ENCODE measurements around the gene RPL36AL. TPM values are rescaled to one million over a fixed set of nuclear protein-coding genes. Genes with fewer than 3 reads are reported as not detected.

The RPL36AL gene
- total RNA-seq, 2 donors from 2014 or later = 170 to 176 TPM

DNA sequence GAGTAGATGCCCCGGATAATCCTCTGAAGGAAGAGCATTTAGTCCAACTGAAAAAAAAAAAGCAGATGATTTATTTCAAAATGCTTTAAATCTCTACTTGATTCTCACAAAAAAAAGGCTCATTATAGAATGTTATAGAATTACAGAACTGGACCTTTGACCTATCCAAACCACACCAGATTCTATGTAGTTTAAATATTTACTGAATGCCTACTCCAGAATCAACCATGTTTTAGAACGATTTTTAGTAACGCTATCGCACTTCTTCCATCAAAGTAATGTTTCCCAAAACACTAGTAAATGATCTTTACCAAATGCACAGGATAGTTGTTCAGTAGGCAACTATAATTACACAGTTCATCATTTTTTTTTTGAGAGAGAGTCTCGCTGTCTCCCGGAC lies 36.8 kb downstream of the RPL36AL start:
- intact Hi-C loops (cut with DNase I) = no loop called here
- H3K27ac ChIP-seq = no peak overlapping the region
- 85% methylated on average over 6 of the region's 6 CpGs for WGBS
- no peak for TF ChIP-seq POLR2AphosphoS5 (IDR thresholded peaks at IDR 0.05)
- no peak for TF ChIP-seq POLR2A (IDR thresholded peaks at IDR 0.05)
- TF ChIP-seq, protein P1, sequence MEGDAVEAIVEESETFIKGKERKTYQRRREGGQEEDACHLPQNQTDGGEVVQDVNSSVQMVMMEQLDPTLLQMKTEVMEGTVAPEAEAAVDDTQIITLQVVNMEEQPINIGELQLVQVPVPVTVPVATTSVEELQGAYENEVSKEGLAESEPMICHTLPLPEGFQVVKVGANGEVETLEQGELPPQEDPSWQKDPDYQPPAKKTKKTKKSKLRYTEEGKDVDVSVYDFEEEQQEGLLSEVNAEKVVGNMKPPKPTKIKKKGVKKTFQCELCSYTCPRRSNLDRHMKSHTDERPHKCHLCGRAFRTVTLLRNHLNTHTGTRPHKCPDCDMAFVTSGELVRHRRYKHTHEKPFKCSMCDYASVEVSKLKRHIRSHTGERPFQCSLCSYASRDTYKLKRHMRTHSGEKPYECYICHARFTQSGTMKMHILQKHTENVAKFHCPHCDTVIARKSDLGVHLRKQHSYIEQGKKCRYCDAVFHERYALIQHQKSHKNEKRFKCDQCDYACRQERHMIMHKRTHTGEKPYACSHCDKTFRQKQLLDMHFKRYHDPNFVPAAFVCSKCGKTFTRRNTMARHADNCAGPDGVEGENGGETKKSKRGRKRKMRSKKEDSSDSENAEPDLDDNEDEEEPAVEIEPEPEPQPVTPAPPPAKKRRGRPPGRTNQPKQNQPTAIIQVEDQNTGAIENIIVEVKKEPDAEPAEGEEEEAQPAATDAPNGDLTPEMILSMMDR (IDR thresholded peaks at IDR 0.05) = no peak
- DNase-seq (ENCODE audit: low spot score) = no peak
- no peaks in the 10 kb centered on the region for H3K4me1 ChIP-seq (replicated peaks)
- H3K4me3 ChIP-seq = no peak overlapping the region
- H3K27me3 ChIP-seq (replicated peaks; ENCODE audit: insufficient read depth) = no peaks in the 10 kb centered on the region
- H3K36me3 ChIP-seq = peaks cover 0 to 9% of the 10 kb centered on the region in 2 donors
- H3K9me3 ChIP-seq = no peaks in the 10 kb centered on the region

DNA sequence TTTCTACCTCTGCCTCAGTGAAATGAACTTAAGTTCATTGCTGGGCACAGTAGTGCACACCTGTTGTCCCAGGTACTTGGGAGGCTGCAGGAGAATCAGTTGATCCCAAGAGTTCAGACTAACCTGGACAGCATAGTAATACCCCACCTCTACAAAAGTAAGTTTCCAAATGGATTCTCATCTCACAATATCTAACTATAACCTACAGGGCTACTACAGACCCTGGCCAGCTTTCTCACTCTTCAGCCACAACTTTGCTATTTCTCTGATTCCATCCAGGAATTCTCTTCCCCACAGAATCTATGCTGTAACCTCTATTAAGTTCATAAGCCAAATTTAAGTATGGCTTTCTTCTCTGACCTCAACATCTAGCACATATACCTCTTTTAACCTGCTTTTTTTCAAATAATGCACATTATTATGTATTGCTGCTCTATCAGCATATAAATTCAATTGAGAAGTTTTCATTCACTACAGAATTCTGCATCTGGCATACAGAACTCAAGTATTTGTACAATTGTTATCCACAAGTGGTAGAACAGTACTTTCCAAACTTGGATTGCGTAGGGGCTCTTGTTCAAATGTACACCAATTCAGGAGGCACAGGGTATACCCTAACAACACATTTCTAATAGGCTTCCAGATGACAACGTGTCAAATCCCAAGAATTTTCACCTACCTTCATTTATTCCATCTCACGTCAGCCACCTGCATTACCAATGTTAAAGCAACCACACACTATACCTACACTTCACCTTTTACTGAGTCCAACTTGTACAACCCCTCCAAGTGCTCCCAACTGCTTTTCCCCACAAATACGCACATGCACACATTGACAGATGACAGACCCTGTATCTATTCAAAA lies 38.1 kb downstream of the RPL36AL start:
- Histone ChIP-seq H3K9me3 (no peaks in the 10 kb centered on the region), H3K36me3 (peaks cover 0 to 10% of the 10 kb centered on the region in 2 donors), H3K27ac (no peak overlapping the region), H3K4me3 (no peak overlapping the region), H3K27me3 (replicated peaks; ENCODE audit: insufficient read depth) (no peaks in the 10 kb centered on the region), H3K4me1 (replicated peaks) (no peaks in the 10 kb centered on the region)
- intact Hi-C loops (cut with DNase I) = no loop called here
- no peak for TF ChIP-seq POLR2AphosphoS5 (IDR thresholded peaks at IDR 0.05)
- TF ChIP-seq, protein P1 (IDR thresholded peaks at IDR 0.05) = no peak
- TF ChIP-seq POLR2A (IDR thresholded peaks at IDR 0.05) = no peak
- DNase-seq (ENCODE audit: low spot score) = no peak
- 96% methylated on average over 4 of the region's 4 CpGs for WGBS

DNA sequence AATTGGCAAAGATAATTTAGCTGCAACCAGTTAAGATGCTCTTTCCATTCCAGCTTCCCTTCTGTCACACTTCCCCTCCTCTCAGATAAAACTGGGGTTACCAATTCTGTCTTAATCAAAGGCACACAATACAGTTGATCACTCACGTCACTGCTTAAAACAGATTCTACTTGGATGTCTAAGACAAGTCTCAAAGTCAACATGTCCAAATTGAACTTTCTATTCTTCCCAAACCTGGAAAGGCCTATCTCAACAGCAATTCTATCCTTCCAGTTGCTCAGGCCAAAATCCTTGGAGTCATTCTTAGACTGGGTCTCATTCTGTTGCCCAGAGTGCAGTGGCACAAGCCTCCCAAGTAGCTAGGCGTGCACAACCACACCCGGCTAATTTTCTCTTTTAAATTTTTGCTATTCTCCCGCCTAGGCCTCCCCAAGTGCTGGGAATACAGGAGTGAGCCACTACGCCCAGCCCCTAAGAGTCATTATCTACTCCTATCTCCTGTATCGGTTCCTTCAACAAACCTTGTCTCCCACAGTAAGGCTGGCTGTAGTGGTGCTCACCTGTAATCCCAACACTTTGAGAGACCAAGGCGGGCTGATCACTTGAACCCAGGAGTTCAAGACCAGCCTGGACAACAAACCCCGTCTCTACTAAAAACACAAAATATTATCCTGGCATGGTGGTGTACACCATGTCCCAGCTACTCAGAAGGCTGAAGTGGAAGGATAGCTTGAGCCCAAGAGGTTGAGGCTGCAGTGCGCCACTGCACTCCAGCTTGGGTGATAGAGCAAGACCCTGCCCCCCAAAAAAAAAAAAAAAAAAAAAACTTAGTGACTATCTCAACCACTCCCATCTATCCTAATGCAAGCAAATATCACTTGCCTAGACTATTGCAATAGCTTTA lies 39.0 kb downstream of the RPL36AL start:
- Histone ChIP-seq H3K4me3 (no peak overlapping the region), H3K36me3 (peaks cover 0 to 16% of the 10 kb centered on the region in 2 donors), H3K9me3 (no peaks in the 10 kb centered on the region), H3K27me3 (replicated peaks; ENCODE audit: insufficient read depth) (no peaks in the 10 kb centered on the region), H3K4me1 (replicated peaks) (no peaks in the 10 kb centered on the region), H3K27ac (no peak overlapping the region)
- TF ChIP-seq POLR2A (IDR thresholded peaks at IDR 0.05) (no peak), POLR2AphosphoS5 (IDR thresholded peaks at IDR 0.05) (no peak)
- TF ChIP-seq, protein P1 (IDR thresholded peaks at IDR 0.05) = no peak
- 76% methylated on average over 9 of the region's 9 CpGs for WGBS
- intact Hi-C loops (cut with DNase I) = no loop called here
- no peak for DNase-seq (ENCODE audit: low spot score)

DNA sequence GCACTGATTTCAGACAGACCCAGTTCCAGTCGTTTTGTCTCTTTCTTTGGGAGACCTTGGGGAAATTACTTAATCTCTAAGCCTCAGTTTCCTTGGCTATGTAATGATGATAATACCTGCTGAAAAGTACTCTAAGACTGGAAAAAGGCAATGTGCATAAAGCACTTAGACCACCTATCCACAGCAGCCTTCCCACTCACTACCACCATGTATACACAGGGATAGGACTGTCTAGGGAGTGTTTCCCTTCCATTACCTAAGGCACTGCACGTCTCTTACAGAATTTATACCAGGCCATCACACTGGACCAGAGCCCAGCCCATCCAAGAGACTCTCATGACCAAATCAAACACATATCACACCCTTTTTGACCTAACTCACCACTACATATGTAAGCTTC lies 40.6 kb downstream of the RPL36AL start:
- Histone ChIP-seq H3K36me3 (peaks cover 0 to 16% of the 10 kb centered on the region in 2 donors), H3K27me3 (replicated peaks; ENCODE audit: insufficient read depth) (no peaks in the 10 kb centered on the region), H3K27ac (no peak overlapping the region), H3K4me3 (no peak overlapping the region), H3K4me1 (replicated peaks) (no peaks in the 10 kb centered on the region), H3K9me3 (no peaks in the 10 kb centered on the region)
- intact Hi-C loops (cut with DNase I) = no loop called here
- DNase-seq (ENCODE audit: low spot score) = no peak
- TF ChIP-seq, protein P1 (IDR thresholded peaks at IDR 0.05) = no peak
- TF ChIP-seq POLR2A (IDR thresholded peaks at IDR 0.05) (no peak), POLR2AphosphoS5 (IDR thresholded peaks at IDR 0.05) (no peak)
- WGBS = 80% methylated on average over 2 of the region's 2 CpGs
